PFSK-1 (cell line): ENCODE data around the gene AIP.

ENCODE experiments used
- POLR2AphosphoS5 ChIP-seq: IDR thresholded peaks from 2 replicates; pipeline ENCODE4 v1.6.1; 2012; ENCODE audit warnings: low read depth, mild to moderate bottlenecking, control low read depth, low read length, moderate library complexity
- TF ChIP-seq, protein P1 (sequence below), 2 experiments: IDR thresholded peaks; 2 replicates each; pipeline versions ENCODE4 v1.6.1 to v1.8.0; 2011 to 2012; ENCODE audit warnings: low read depth in 2 of 2, low read length in 2 of 2, control low read depth in 1 of 2, inconsistent platforms in 1 of 2, mild to moderate bottlenecking in 1 of 2, moderate library complexity in 1 of 2; ENCODE audit not compliant: insufficient read depth in 1 of 2

DNA sequence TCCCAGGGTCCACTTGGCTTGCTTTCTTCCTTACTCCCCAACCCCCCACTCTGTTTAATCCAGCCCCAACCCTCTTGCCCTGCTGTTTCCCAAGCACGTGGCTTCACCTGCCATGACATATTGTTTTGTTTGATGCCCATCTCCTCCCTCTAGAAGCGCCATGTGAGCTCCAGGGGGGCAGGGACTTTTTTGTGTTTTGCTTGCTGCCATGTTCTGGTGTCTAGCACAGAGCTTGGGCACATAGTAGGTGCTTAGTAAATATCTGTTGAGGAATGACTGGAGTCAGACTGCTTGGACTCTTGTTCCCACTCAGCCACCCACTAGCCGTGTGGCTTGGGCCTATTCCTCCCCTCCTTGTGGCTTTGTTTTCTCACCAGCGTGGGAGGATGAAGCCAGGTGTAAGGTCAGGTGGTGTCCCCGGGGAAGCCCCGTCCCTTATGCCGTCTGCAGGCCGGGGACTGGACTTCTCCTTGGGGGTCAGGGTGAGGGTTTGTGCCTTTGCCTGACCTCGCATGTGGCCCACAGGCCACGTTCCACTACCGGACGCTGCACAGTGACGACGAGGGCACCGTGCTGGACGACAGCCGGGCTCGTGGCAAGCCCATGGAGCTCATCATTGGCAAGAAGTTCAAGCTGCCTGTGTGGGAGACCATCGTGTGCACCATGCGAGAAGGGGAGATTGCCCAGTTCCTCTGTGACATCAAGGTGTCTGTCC, 3.8 kb downstream of the AIP start:
- no peak for TF ChIP-seq POLR2AphosphoS5
- TF ChIP-seq, protein P1, sequence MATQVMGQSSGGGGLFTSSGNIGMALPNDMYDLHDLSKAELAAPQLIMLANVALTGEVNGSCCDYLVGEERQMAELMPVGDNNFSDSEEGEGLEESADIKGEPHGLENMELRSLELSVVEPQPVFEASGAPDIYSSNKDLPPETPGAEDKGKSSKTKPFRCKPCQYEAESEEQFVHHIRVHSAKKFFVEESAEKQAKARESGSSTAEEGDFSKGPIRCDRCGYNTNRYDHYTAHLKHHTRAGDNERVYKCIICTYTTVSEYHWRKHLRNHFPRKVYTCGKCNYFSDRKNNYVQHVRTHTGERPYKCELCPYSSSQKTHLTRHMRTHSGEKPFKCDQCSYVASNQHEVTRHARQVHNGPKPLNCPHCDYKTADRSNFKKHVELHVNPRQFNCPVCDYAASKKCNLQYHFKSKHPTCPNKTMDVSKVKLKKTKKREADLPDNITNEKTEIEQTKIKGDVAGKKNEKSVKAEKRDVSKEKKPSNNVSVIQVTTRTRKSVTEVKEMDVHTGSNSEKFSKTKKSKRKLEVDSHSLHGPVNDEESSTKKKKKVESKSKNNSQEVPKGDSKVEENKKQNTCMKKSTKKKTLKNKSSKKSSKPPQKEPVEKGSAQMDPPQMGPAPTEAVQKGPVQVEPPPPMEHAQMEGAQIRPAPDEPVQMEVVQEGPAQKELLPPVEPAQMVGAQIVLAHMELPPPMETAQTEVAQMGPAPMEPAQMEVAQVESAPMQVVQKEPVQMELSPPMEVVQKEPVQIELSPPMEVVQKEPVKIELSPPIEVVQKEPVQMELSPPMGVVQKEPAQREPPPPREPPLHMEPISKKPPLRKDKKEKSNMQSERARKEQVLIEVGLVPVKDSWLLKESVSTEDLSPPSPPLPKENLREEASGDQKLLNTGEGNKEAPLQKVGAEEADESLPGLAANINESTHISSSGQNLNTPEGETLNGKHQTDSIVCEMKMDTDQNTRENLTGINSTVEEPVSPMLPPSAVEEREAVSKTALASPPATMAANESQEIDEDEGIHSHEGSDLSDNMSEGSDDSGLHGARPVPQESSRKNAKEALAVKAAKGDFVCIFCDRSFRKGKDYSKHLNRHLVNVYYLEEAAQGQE (IDR thresholded peaks at IDR 0.05; ENCODE audit: insufficient read depth in 1 of 2, low read depth in 2 of 2, low read length in 2 of 2), result no peak
